ENCODE data around the gene MYOCD. TPM values are rescaled to one million over a fixed set of nuclear protein-coding genes. Genes with fewer than 3 reads are reported as not detected.
A peak's percentile ranks its signal among the peaks of the same experiment; 100 is the strongest.

Gene MYOCD
- total RNA-seq, 1 donor from 2014 or later: 0.04 TPM

DNA sequence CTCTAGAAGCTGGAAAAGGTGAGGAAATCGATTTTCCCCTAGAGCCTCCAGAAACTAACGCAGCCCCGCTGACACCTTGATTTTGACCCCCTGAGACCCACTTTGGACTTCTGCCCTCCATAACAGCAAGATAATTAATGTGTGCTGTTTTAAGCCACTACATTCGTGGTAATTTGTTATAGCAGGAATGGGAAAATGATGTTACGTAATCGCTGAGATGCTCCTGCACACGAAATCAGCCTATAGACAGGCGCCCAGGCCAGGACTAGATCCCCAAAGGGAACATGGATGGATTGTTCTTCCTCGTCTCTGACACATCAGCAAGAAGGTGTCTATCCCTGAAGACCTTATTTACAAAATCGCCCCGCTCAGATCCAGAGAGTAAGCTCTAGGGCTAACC lies 1.4 kb upstream of the MYOCD start:
- H3K9me3 ChIP-seq (ENCODE audit: low read depth): no peaks in the 10 kb centered on the region
- H2AFZ ChIP-seq (replicated peaks): no peak overlapping the region
- peaks cover 33% of the 10 kb centered on the region for H3K27me3 ChIP-seq
- no peaks in the 10 kb centered on the region for H3K36me3 Mint-ChIP-seq
- H3K4me3 ChIP-seq: peak overlapping the region; percentile 59
- no peaks in the 10 kb centered on the region for H3K9me3 Mint-ChIP-seq
- no peaks in the 10 kb centered on the region for H3K36me3 ChIP-seq
- TF ChIP-seq, protein P1, sequence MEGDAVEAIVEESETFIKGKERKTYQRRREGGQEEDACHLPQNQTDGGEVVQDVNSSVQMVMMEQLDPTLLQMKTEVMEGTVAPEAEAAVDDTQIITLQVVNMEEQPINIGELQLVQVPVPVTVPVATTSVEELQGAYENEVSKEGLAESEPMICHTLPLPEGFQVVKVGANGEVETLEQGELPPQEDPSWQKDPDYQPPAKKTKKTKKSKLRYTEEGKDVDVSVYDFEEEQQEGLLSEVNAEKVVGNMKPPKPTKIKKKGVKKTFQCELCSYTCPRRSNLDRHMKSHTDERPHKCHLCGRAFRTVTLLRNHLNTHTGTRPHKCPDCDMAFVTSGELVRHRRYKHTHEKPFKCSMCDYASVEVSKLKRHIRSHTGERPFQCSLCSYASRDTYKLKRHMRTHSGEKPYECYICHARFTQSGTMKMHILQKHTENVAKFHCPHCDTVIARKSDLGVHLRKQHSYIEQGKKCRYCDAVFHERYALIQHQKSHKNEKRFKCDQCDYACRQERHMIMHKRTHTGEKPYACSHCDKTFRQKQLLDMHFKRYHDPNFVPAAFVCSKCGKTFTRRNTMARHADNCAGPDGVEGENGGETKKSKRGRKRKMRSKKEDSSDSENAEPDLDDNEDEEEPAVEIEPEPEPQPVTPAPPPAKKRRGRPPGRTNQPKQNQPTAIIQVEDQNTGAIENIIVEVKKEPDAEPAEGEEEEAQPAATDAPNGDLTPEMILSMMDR (IDR thresholded peaks at IDR 0.05): no peak
- TF ChIP-seq EZH2 (IDR thresholded peaks at IDR 0.05): no peak
- TF ChIP-seq EZH2phosphoT487 (IDR thresholded peaks at IDR 0.05): no peak
- peaks cover 4% of the 10 kb centered on the region for H4K20me1 ChIP-seq (ENCODE audit: low read depth)
- H3K27ac Mint-ChIP-seq: no peak overlapping the region
- no peak overlapping the region for H3K4me2 ChIP-seq
- peaks cover 6% of the 10 kb centered on the region for H3K27me3 Mint-ChIP-seq (ENCODE audit: insufficient read depth, low read depth)
- no peaks in the 10 kb centered on the region for H3K79me2 ChIP-seq (ENCODE audit: low read depth)
- H3K9ac ChIP-seq: no peak overlapping the region
- no peak for DNase-seq (ENCODE audit: low spot score)
- H3K4me3 Mint-ChIP-seq: peak overlapping the region; percentile 89
- no peak overlapping the region for H3K27ac ChIP-seq
- peaks cover 10% of the 10 kb centered on the region for H3K4me1 Mint-ChIP-seq
- peaks cover 8% of the 10 kb centered on the region for H3K4me1 ChIP-seq
- peaks cover 15% of the 10 kb centered on the region for H3F3A ChIP-seq (ENCODE audit: low read depth)

DNA sequence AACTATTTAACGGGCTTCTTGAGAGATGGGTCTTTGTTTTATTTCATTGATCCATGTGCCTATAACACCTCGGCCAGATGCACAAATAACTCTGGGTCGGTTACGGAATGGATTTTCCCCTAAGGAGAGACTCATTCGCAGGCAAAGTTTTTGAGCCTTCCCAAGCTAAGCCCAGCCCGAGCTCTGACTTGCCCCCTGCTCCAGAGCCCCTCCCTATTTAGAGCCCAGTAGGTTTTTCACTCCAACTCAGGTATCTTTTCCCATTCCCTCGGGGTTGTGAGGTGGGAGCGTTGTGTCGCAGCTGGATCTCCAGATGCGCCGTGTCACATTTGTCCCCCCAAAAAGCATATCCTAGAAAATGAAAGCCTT lies 812 bp upstream of the MYOCD start:
- H3K9ac ChIP-seq: no peak overlapping the region
- H3K4me3 Mint-ChIP-seq: peak overlapping the region; percentile 89
- no peaks in the 10 kb centered on the region for H3K9me3 Mint-ChIP-seq
- H3K27me3 ChIP-seq: peaks cover 33% of the 10 kb centered on the region
- peaks cover 15% of the 10 kb centered on the region for H3F3A ChIP-seq (ENCODE audit: low read depth)
- H3K27ac ChIP-seq: no peak overlapping the region
- H3K27ac Mint-ChIP-seq: no peak overlapping the region
- H3K36me3 ChIP-seq: no peaks in the 10 kb centered on the region
- DNase-seq (ENCODE audit: low spot score): peak; percentile 22
- no peaks in the 10 kb centered on the region for H3K79me2 ChIP-seq (ENCODE audit: low read depth)
- peaks cover 10% of the 10 kb centered on the region for H3K4me1 Mint-ChIP-seq
- TF ChIP-seq EZH2phosphoT487 (IDR thresholded peaks at IDR 0.05) (no peak), EZH2 (IDR thresholded peaks at IDR 0.05) (no peak)
- TF ChIP-seq, protein P1 (IDR thresholded peaks at IDR 0.05): no peak
- H4K20me1 ChIP-seq (ENCODE audit: low read depth): peaks cover 4% of the 10 kb centered on the region
- H3K36me3 Mint-ChIP-seq: no peaks in the 10 kb centered on the region
- peak overlapping the region; percentile 85 for H2AFZ ChIP-seq (replicated peaks)
- H3K27me3 Mint-ChIP-seq (ENCODE audit: insufficient read depth, low read depth): peaks cover 6% of the 10 kb centered on the region
- H3K4me1 ChIP-seq: peaks cover 8% of the 10 kb centered on the region
- H3K9me3 ChIP-seq (ENCODE audit: low read depth): no peaks in the 10 kb centered on the region
- peak overlapping the region; percentile 59 for H3K4me3 ChIP-seq
- peak overlapping the region; percentile 85 for H3K4me2 ChIP-seq

DNA sequence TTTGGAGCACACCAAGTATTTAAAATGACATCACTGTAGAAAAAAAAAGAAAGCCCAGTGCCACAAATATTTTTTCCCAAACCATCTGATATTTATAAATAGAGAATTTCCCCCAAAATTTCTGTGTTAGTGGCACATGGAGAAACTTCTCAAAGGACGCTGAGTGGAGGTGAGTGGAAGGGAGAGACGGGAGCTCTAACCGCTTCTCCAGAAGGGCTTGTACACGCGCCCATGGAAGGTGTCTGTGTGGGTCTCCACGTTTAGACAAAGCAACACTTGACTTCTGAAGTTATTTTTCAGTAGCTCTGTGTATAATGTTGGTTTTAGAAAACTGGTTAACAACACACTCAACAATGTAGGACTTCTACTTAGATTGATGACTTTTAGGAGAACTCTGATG lies 1.0 kb downstream of the MYOCD start:
- peaks cover 6% of the 10 kb centered on the region for H3K27me3 Mint-ChIP-seq (ENCODE audit: insufficient read depth, low read depth)
- TF ChIP-seq, protein P1 (IDR thresholded peaks at IDR 0.05): no peak
- TF ChIP-seq EZH2 (IDR thresholded peaks at IDR 0.05) (no peak), EZH2phosphoT487 (IDR thresholded peaks at IDR 0.05) (no peak)
- Histone ChIP-seq H3K79me2 (ENCODE audit: low read depth) (no peaks in the 10 kb centered on the region), H3K4me3 (no peak overlapping the region), H3K27me3 (peaks cover 33% of the 10 kb centered on the region), H3K36me3 (no peaks in the 10 kb centered on the region), H3K9me3 (ENCODE audit: low read depth) (no peaks in the 10 kb centered on the region), H2AFZ (replicated peaks) (no peak overlapping the region), H3F3A (ENCODE audit: low read depth) (peaks cover 15% of the 10 kb centered on the region), H3K27ac (no peak overlapping the region), H3K9ac (no peak overlapping the region), H3K4me2 (no peak overlapping the region), H4K20me1 (ENCODE audit: low read depth) (peaks cover 4% of the 10 kb centered on the region), H3K4me1 (peaks cover 8% of the 10 kb centered on the region)
- no peak overlapping the region for H3K27ac Mint-ChIP-seq
- peaks cover 10% of the 10 kb centered on the region for H3K4me1 Mint-ChIP-seq
- no peak for DNase-seq (ENCODE audit: low spot score)
- no peaks in the 10 kb centered on the region for H3K9me3 Mint-ChIP-seq
- no peaks in the 10 kb centered on the region for H3K36me3 Mint-ChIP-seq
- H3K4me3 Mint-ChIP-seq: no peak overlapping the region

Measured in neural progenitor cell (in vitro differentiated cells).